K562 (cell line): Measurements from ENCODE around the gene VTN. TPM values are rescaled to one million over a fixed set of nuclear protein-coding genes. Genes with fewer than 3 reads are reported as not detected.

Source experiments
- ATAC-seq: fragments of 200-7000 bp; cut with Tn5 transposase; 3 replicates; pipeline ENCODE4 v1.9.1; 2020; ENCODE audit warnings: moderate library complexity
- BruUV-seq: library from RNA; stranded (reverse); fragments of 400-500 nt; replicated peaks from 2 replicates; lab custom pipeline; 2021; lab: Mats Ljungman, UMichigan
- CTCF ChIA-PET: fragments of 300-600 bp; formaldehyde crosslinking; extraction: SDS; loops from one replicate; lab custom pipeline; 2021; ENCODE audit warnings: low intra/inter-chr PET ratio; lab: Yijun Ruan, JAX
- POLR2A ChIA-PET: fragments of 300-600, 350-650 bp; sonication (Branson Sonifier 250); formaldehyde crosslinking; extraction: SDS; loops from one replicate; lab custom pipeline; 2021; ENCODE audit warnings: antibody characterized with exemption, inconsistent platforms; lab: Yijun Ruan, JAX
- DNase-seq, 4 experiments: peaks; one replicate each; pipeline versions ENCODE4 v3.0.0 to v3.0.0-alpha.2; 2011 to 2018; ENCODE audit warnings: low spot score in 3 of 4, mixed read lengths in 3 of 4; ENCODE audit errors: extremely low read depth in 1 of 4
- FAIRE-seq: peaks from 2 replicates; lab custom pipeline; 2011; peaks lifted over from hg19 to GRCh38; lab: Jason Lieb, UNC
- H2AFZ ChIP-seq: 2 replicates; pipeline ENCODE4 v1.6.0; 2011; ENCODE audit warnings: low read depth, low read length, control low read depth, inconsistent platforms
- H3K27ac ChIP-seq: fragments of 200-600 bp; 3 replicates; pipeline ENCODE4 v1.8.0; 2011; ENCODE audit warnings: low read depth, mild to moderate bottlenecking, control low read depth, inconsistent platforms, low read length, moderate library complexity, mixed read lengths; ENCODE audit errors: extremely low read depth
- H3K27me3 ChIP-seq, 2 experiments: fragments of 300-600 bp in 1 of 2; 2 replicates in 1 of 2; 3 replicates in 1 of 2; pipeline versions ENCODE4 v1.6.0 to v1.8.0; 2011; ENCODE audit warnings: inconsistent platforms in 2 of 2, low read length in 2 of 2, mild to moderate bottlenecking in 1 of 2, mixed read lengths in 1 of 2, moderate library complexity in 1 of 2; ENCODE audit not compliant: control insufficient read depth in 2 of 2, insufficient read depth in 2 of 2
- H3K36me3 ChIP-seq: fragments of 300-600 bp; 3 replicates; pipeline ENCODE4 v1.8.0; 2011; ENCODE audit warnings: mild to moderate bottlenecking, low read length, inconsistent platforms; ENCODE audit not compliant: control insufficient read depth, insufficient read depth
- H3K4me1 ChIP-seq, 2 experiments: fragments of 200-600 bp in 1 of 2; replicated peaks in 1 of 2; 2 replicates in 1 of 2; 3 replicates in 1 of 2; pipeline versions ENCODE4 v1.5.1 to v1.8.0; 2011; ENCODE audit warnings: inconsistent platforms in 2 of 2, low read length in 2 of 2, mild to moderate bottlenecking in 1 of 2, mixed read lengths in 1 of 2, moderate library complexity in 1 of 2; ENCODE audit not compliant: control insufficient read depth in 2 of 2, insufficient read depth in 2 of 2
- H3K4me2 ChIP-seq: 2 replicates; pipeline ENCODE4 v1.6.1; 2011; ENCODE audit warnings: low read length, control low read depth, inconsistent platforms, mixed read lengths; ENCODE audit not compliant: insufficient read depth
- H3K4me3 ChIP-seq: fragments of 200-600 bp; sonication (generic), shearing (Covaris generic); 2 replicates; pipeline ENCODE4 v1.5.1; 2016; ENCODE audit warnings: control low read depth, inconsistent platforms
- H3K79me2 ChIP-seq: fragments of 200-600 bp; 3 replicates; pipeline ENCODE4 v1.8.0; 2011; ENCODE audit warnings: low read length, inconsistent platforms; ENCODE audit not compliant: control insufficient read depth, insufficient read depth
- H3K9ac ChIP-seq, 2 experiments: 2 replicates each; pipeline versions ENCODE4 v1.6.0 to v1.6.1; 2011; ENCODE audit warnings: low read depth in 2 of 2, low read length in 2 of 2, control low read depth in 1 of 2, inconsistent platforms in 1 of 2, mild to moderate bottlenecking in 1 of 2, mixed read lengths in 1 of 2; ENCODE audit not compliant: insufficient read depth in 1 of 2
- H3K9me1 ChIP-seq: one replicate; pipeline ENCODE4 v1.6.0; 2011; ENCODE audit warnings: inconsistent platforms, mild to moderate bottlenecking, low read length, moderate library complexity; ENCODE audit not compliant: control insufficient read depth, insufficient read depth
- H3K9me3 ChIP-seq: replicated peaks from 2 replicates; pipeline ENCODE4 v1.5.1; 2011; ENCODE audit warnings: low read depth, low read length, inconsistent platforms; ENCODE audit not compliant: control insufficient read depth, insufficient read depth
- H4K20me1 ChIP-seq: replicated peaks from 2 replicates; pipeline ENCODE4 v1.6.1; 2011; ENCODE audit warnings: low read length, inconsistent platforms, mixed read lengths; ENCODE audit not compliant: control insufficient read depth, insufficient read depth
- C11orf30 ChIP-seq: fragments of 450-650 bp; IDR thresholded peaks from 2 replicates; pipeline ENCODE4 v1.6.1; 2016; ENCODE audit warnings: low read depth, mild to moderate bottlenecking
- CEBPZ ChIP-seq: fragments of 150-350 bp; IDR thresholded peaks from 2 replicates; pipeline ENCODE4 v1.6.1; 2014; ENCODE audit warnings: low read depth, mild to moderate bottlenecking, low read length, borderline replicate concordance
- E2F4 ChIP-seq: sonication (generic); formaldehyde crosslinking; IDR thresholded peaks from 2 replicates; pipeline ENCODE4 v1.8.0; 2022; ENCODE audit warnings: mild to moderate bottlenecking, low read depth, missing genetic modification reagents
- L3MBTL2 ChIP-seq: fragments of 450-650 bp; IDR thresholded peaks from 2 replicates; pipeline ENCODE4 v1.6.1; 2016; ENCODE audit warnings: mild to moderate bottlenecking, moderate library complexity
- MCM7 ChIP-seq, 2 experiments: fragments of 450-650 bp; IDR thresholded peaks; 2 replicates each; pipeline ENCODE4 v1.6.1; 2016 to 2018
- POLR3A ChIP-seq: IDR thresholded peaks from 2 replicates; pipeline ENCODE4 v1.6.1; 2011; ENCODE audit warnings: borderline replicate concordance, mild to moderate bottlenecking, moderate library complexity; ENCODE audit not compliant: insufficient read length, insufficient read depth; ENCODE audit errors: extremely low read depth
- PYGO2 ChIP-seq: fragments of 450-650 bp; IDR thresholded peaks from 2 replicates; pipeline ENCODE4 v1.6.1; 2016; ENCODE audit warnings: mild to moderate bottlenecking, missing genetic modification characterization, moderate library complexity, missing compliant biosample characterization
- SMC3 ChIP-seq: conservative IDR thresholded peaks from 2 replicates; pipeline ENCODE4 v1.6.1; 2011; ENCODE audit warnings: low read depth, low read length, improper control_type of control experiment; ENCODE audit not compliant: insufficient read depth
- YY1 ChIP-seq, 3 experiments: IDR thresholded peaks; 2 replicates each; pipeline ENCODE4 v1.6.1; 2011; ENCODE audit warnings: low read length in 2 of 3, mild to moderate bottlenecking in 2 of 3, moderate library complexity in 2 of 3, borderline replicate concordance in 1 of 3, control low read depth in 1 of 3, low read depth in 1 of 3; ENCODE audit not compliant: insufficient read depth in 3 of 3, insufficient replicate concordance in 2 of 3, control insufficient read depth in 1 of 3, insufficient read length in 1 of 3; ENCODE audit errors: extremely low read depth in 1 of 3
- WGBS: fragments of 100-300 bp; shearing (Covaris generic); methylation state at CpG from one replicate; pipeline ENCODE4 v1.1.6; 2016; ENCODE audit warnings: low coverage, mixed read lengths; ENCODE audit not compliant: insufficient coverage; ENCODE audit errors: missing lambda C conversion rate; 5-methylcytosine and 5-hydroxymethylcytosine counted together
- in situ Hi-C: fragments of 300-500 bp; cut with MboI; formaldehyde crosslinking; loops from 4 replicates; pipeline ENCODE4 v1.15.0; 2018; ENCODE audit warnings: inconsistent platforms, mixed read lengths
- intact Hi-C: fragments of 100-400 bp; cut with micrococcal nuclease; formaldehyde crosslinking; loops from 2 replicates; pipeline ENCODE4 v1.14.2; 2022
- polyA plus RNA-seq, 8 experiments: library from polyadenylated mRNA; depleted of rRNA in 4 of 8; stranded (reverse) in 5 of 8; unstranded in 3 of 8; fragments of >200 nt; fragmentation: Nextera tagmentation in 2 of 8; fragmentation: Illumina TruSeq in 1 of 8; extraction: Ambion mirVana in 2 of 8; extraction: Trizol in 1 of 8; gene quantifications; 2 replicates each; pipeline versions ENCODE4 v1.2.1 to v1.2.3, GENCODE V29; 2011 to 2014; ENCODE audit warnings: inconsistent platforms in 1 of 8, missing spikeins in 1 of 8
- total RNA-seq, 7 experiments: library from RNA; depleted of rRNA in 6 of 7; stranded (reverse); fragments of >200 nt in 6 of 7; fragmentation: Illumina TruSeq in 2 of 7; extraction: Trizol in 2 of 7; gene quantifications; 2 replicates each; pipeline versions ENCODE4 v1.2.1 to v1.2.3, GENCODE V29; 2011 to 2021; ENCODE audit warnings: low replicate concordance in 1 of 7

VTN gene
- total and polyA plus RNA-seq, 9 of the 15 experiments (the other 6 are each of a cell fraction or from before 2014, with no cell fraction given) = 0.13 to 1.0 (median 0.29) TPM; not detected in 1

- Histone ChIP-seq H3K9me3 (no peaks in the 10 kb centered on the region), H3K4me3 (no peak overlapping the region), H4K20me1 (0 out of 2 replicates have a peak, but pooled peaks cover 8% of the 10 kb centered on the region), H3K9ac (no peak overlapping the region), H3K36me3 (peaks cover 14% of the 10 kb centered on the region; the same call in 1 of the 3 replicates), H3K27ac (no peak overlapping the region), H3K4me2 (no peak overlapping the region), H3K4me1 (peaks cover 0 to 4% of the 10 kb centered on the region in 2 experiments; a peak in 3 of 5 replicates), H3K27me3 (no peaks in the 10 kb centered on the region), H3K9me1 (peaks cover 3% of the 10 kb centered on the region), H3K79me2 (no peaks in the 10 kb centered on the region), H2AFZ (no peak overlapping the region)
- ATAC-seq (no peak), FAIRE-seq (no peak), DNase-seq (no peak)
- 40% methylated on average over 4 of the region's 4 CpGs for WGBS
- no TSS peak for BruUV-seq
- CTCF ChIA-PET = no interaction called here
- in situ Hi-C loops = no loop called here
- TF ChIP-seq L3MBTL2 = no peak
- no peak for TF ChIP-seq POLR3A
- no peak for TF ChIP-seq YY1 (IDR thresholded peaks at IDR 0.05; ENCODE audit: borderline replicate concordance in 1 of 3, control insufficient read depth in 1 of 3, extremely low read depth in 1 of 3, insufficient read depth in 3 of 3, insufficient read length in 1 of 3, insufficient replicate concordance in 2 of 3, low read depth in 1 of 3, low read length in 2 of 3)
- TF ChIP-seq PYGO2 = no peak
- TF ChIP-seq SMC3 = no peak
- no peak for TF ChIP-seq E2F4 (CRISPR knock-in tag)
- no peak for TF ChIP-seq CEBPZ
- no peak for TF ChIP-seq C11orf30
- no peak for TF ChIP-seq MCM7 (IDR thresholded peaks at IDR 0.05)
- intact Hi-C loops = no loop called here
- POLR2A ChIA-PET = interaction anchor here (0.6 to 1.5 kb wide), 4 partner anchors 11 to 152 kb away, joined by 3 to 6 read pairs (median 4); no protein-coding TSS in a partner anchor
Measured at GRCh38 chr17:28399808-28400207, 29.7 kb upstream of the VTN start.
